ENCODE data around the gene MCTP1. TPM values are rescaled to one million over a fixed set of nuclear protein-coding genes. Genes with fewer than 3 reads are reported as not detected.

MCTP1 gene
- total and polyA plus RNA-seq, 9 of the 15 experiments (the other 6 are each of a cell fraction or from before 2014, with no cell fraction given) = 0.04 to 0.93 (median 0.06) TPM; not detected in 4

Small RNA genes within 50 kb of the gene (small RNA-seq; reads per million reads assigned to genes)
- gene RF02271 = not detected

Other genes starting within 250 kb of the MCTP1 start
- gene FAM81B, start 106.3 kb upstream of the MCTP1 start, total RNA-seq (2014; rRNA removed) = 0.09 TPM in 1 of 2 replicates, not detected in the other
- 0.25 and 0.70 TPM in 2 replicates for gene FAM81B, start 106.3 kb upstream of the MCTP1 start, total RNA-seq (2014; rRNA removed; fragmentation: Illumina TruSeq; extraction: Trizol)
- 0.19 TPM in 1 of 2 replicates, not detected in the other for gene FAM81B, start 106.3 kb upstream of the MCTP1 start, total RNA-seq (2015; rRNA removed; fragmentation: Illumina TruSeq; extraction: Trizol)
- 0.36 TPM in 1 of 2 replicates, not detected in the other for gene FAM81B, start 106.3 kb upstream of the MCTP1 start, total RNA-seq (2021)
- gene FAM81B, start 106.3 kb upstream of the MCTP1 start, polyA plus RNA-seq (2011; rRNA removed) = 0.12 and 0.38 TPM in 2 replicates
- 0.29 and 0.64 TPM in 2 replicates for gene FAM81B, start 106.3 kb upstream of the MCTP1 start, polyA plus RNA-seq (2014; fragmentation: Illumina TruSeq; extraction: Trizol)
- under 1 TPM; 0.08 to 0.20 TPM for gene FAM81B, start 106.3 kb upstream of the MCTP1 start, polyA plus RNA-seq (2014; fragmentation: Nextera tagmentation; extraction: Ambion mirVana)
- 0.20 and 0.52 TPM in 2 replicates for gene FAM81B, start 106.3 kb upstream of the MCTP1 start, polyA plus RNA-seq (2014; rRNA removed)